HG03097 (cell line): ENCODE results near the gene DCDC2.
"Not testable (repeated sequence)": the region's sequence is repeated elsewhere in the genome, so short reads cannot be mapped to it uniquely, and the experiment has no call there.

Experiments used
- ATAC-seq: cut with Tn5 transposase; IDR thresholded peaks from one replicate; pipeline ENCODE4 v1.9.1; 2021; ENCODE audit not compliant: unreplicated experiment, low FRiP score

The DCDC2 gene

GRCh38 chr6:24157886-24158285 lies 200.0 kb downstream of the DCDC2 start:
- no peak for ATAC-seq

GRCh38 chr6:24154121-24154520 lies 203.7 kb downstream of the DCDC2 start:
- ATAC-seq = no peak

GRCh38 chr6:24152014-24152413 lies 205.8 kb downstream of the DCDC2 start:
- no peak for ATAC-seq

- no peak for ATAC-seq
These were observed 208.0 kb downstream of the DCDC2 start for GRCh38 chr6:24149836-24150235.

GRCh38 chr6:24149296-24149695 lies 208.6 kb downstream of the DCDC2 start:
- ATAC-seq = no peak

- no peak for ATAC-seq
These were observed 209.2 kb downstream of the DCDC2 start for GRCh38 chr6:24148684-24149083.

- ATAC-seq = no peak
These were observed 209.7 kb downstream of the DCDC2 start for GRCh38 chr6:24148154-24148570.

- no peak for ATAC-seq
These were observed 210.2 kb downstream of the DCDC2 start for GRCh38 chr6:24147511-24148153.

GRCh38 chr6:24146871-24147270 lies 211.0 kb downstream of the DCDC2 start:
- ATAC-seq = no peak

- no peak for ATAC-seq
These were observed 212.1 kb downstream of the DCDC2 start for GRCh38 chr6:24145690-24146131.

GRCh38 chr6:24142733-24143132 lies 215.1 kb downstream of the DCDC2 start:
- not testable (repeated sequence) for ATAC-seq

GRCh38 chr6:24140591-24140990 lies 217.3 kb downstream of the DCDC2 start:
- no peak for ATAC-seq

- ATAC-seq = no peak
These were observed 218.2 kb downstream of the DCDC2 start for GRCh38 chr6:24139639-24140038.

GRCh38 chr6:24139080-24139479 lies 218.8 kb downstream of the DCDC2 start:
- no peak for ATAC-seq

- no peak for ATAC-seq
These were observed 226.1 kb downstream of the DCDC2 start for GRCh38 chr6:24131751-24132150.

- no peak for ATAC-seq
These were observed 230.5 kb downstream of the DCDC2 start for GRCh38 chr6:24127316-24127715.

- ATAC-seq = no peak
These were observed 231.2 kb downstream of the DCDC2 start for GRCh38 chr6:24126586-24127192.

- ATAC-seq = no peak
These were observed 231.9 kb downstream of the DCDC2 start, which contains the start of gene NRSN1 for GRCh38 chr6:24125980-24126379. NRSN1 (plus strand) TSS chr6:24126215; CDS start chr6:24134328, 8,113 bp downstream.

GRCh38 chr6:24122139-24122538 lies 235.7 kb downstream of the DCDC2 start:
- no peak for ATAC-seq
